Esophagus muscularis mucosa (tissue), 3 donors: ENCODE results near the gene AKAP10.

Experiments used
- CTCF ChIP-seq, 3 experiments: fragments of 200-600 bp in 2 of 3; fragments of 450-650 bp in 1 of 3; sonication (generic) in 2 of 3; IDR thresholded peaks; one replicate each; pipeline ENCODE4 v1.5.1; 2017 to 2019; ENCODE audit warnings: antibody characterized with exemption in 3 of 3, mild to moderate bottlenecking in 2 of 3, moderate library complexity in 1 of 3
- POLR2A ChIP-seq: fragments of 450-650 bp; IDR thresholded peaks from one replicate; pipeline ENCODE4 v1.6.1; 2017; ENCODE audit warnings: antibody characterized with exemption, moderate library complexity, mild to moderate bottlenecking, low read depth

DNA sequence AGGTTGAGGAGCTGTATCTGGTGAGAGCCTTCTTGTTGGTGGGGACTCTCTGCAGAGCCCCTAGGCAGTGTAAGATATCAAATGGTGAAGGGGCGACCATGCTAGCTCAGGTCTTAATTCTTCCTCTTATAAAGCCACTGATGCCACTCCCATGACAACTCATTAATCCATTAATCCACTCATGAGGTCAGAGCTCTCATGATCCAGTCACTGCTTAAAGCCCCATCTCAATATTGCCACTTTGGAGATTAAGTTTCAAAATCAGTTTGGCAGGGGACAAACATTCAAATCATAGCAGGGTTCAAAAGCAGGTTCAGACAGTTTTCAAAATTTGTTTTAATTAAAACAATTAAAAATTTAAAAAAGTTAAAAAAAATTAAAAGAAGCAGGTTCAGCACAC lies 18.5 kb upstream of the AKAP10 start:
- no peak for TF ChIP-seq CTCF (IDR thresholded peaks at IDR 0.05)
- no peak for TF ChIP-seq POLR2A
